HEK293 (cell line): ENCODE data around the gene FRMD4A.
A peak's percentile ranks its signal among the peaks of the same experiment; 100 is the strongest.

Experiments
- CTCF ChIA-PET: fragments of 350-600 bp; formaldehyde crosslinking; extraction: SDS; loops from one replicate; lab custom pipeline; 2021; ENCODE audit warnings: antibody characterized with exemption; lab: Yijun Ruan, JAX
- POLR2A ChIA-PET: fragments of 300-600 bp; formaldehyde crosslinking; extraction: SDS; loops from one replicate; lab custom pipeline; 2020; ENCODE audit warnings: antibody characterized with exemption, inconsistent platforms; lab: Yijun Ruan, JAX
- H3K27ac ChIP-seq: fragments of 200-500 bp; sonication (Bioruptor generic); 2 replicates; pipeline ENCODE4 v1.5.1; 2014; ENCODE audit warnings: low read depth, low read length, control low read depth, inconsistent platforms; ENCODE audit errors: extremely low read depth
- H3K36me3 ChIP-seq, 2 experiments: fragments of 200-500 bp in 1 of 2; sonication (Bioruptor generic) in 1 of 2; 1 replicate in 1 of 2; 2 replicates in 1 of 2; pipeline ENCODE4 v1.5.1; 2014 to 2017; ENCODE audit warnings: inconsistent platforms in 2 of 2, low read length in 2 of 2; ENCODE audit not compliant: control insufficient read depth in 2 of 2, insufficient read depth in 1 of 2
- H3K4me1 ChIP-seq: fragments of 200-500 bp; sonication (Bioruptor generic); 2 replicates; pipeline ENCODE4 v1.5.1; 2014; ENCODE audit warnings: mild to moderate bottlenecking, low read length, inconsistent platforms; ENCODE audit not compliant: control insufficient read depth, insufficient read depth
- H3K4me3 ChIP-seq: 2 replicates; pipeline ENCODE4 v1.5.1; 2011; ENCODE audit warnings: low read depth, mild to moderate bottlenecking, control low read depth, low read length, moderate library complexity
- H3K9me3 ChIP-seq: fragments of 200-500 bp; sonication (Bioruptor generic); 2 replicates; pipeline ENCODE4 v1.5.1; 2014; ENCODE audit warnings: low read depth, low read length, inconsistent platforms; ENCODE audit not compliant: control insufficient read depth, insufficient read depth
- GLIS1 ChIP-seq: fragments of 450-650 bp; formaldehyde crosslinking; IDR thresholded peaks from 2 replicates; pipeline ENCODE4 v1.5.1; 2016; ENCODE audit warnings: missing biosample characterization, missing genetic modification characterization
- KLF17 ChIP-seq: fragments of 450-650 bp; formaldehyde crosslinking; IDR thresholded peaks from 2 replicates; pipeline ENCODE4 v1.5.1; 2016; ENCODE audit warnings: missing biosample characterization, missing genetic modification characterization
- PRDM10 ChIP-seq: fragments of 450-650 bp; formaldehyde crosslinking; IDR thresholded peaks from 2 replicates; pipeline ENCODE4 v1.5.1; 2016; ENCODE audit warnings: missing biosample characterization, missing genetic modification characterization
- SP7 ChIP-seq: fragments of 450-650 bp; formaldehyde crosslinking; IDR thresholded peaks from 2 replicates; pipeline ENCODE4 v1.5.1; 2016; ENCODE audit warnings: missing biosample characterization, missing genetic modification characterization
- YY1 ChIP-seq: fragments of 450-650 bp; formaldehyde crosslinking; IDR thresholded peaks from 2 replicates; pipeline ENCODE4 v1.5.1; 2018; ENCODE audit warnings: missing biosample characterization, missing genetic modification characterization
- YY2 ChIP-seq: fragments of 450-650 bp; formaldehyde crosslinking; IDR thresholded peaks from 2 replicates; pipeline ENCODE4 v1.5.1; 2016; ENCODE audit warnings: missing biosample characterization, missing genetic modification characterization
- ZNF138 ChIP-seq: fragments of 450-650 bp; formaldehyde crosslinking; IDR thresholded peaks from 2 replicates; pipeline ENCODE4 v1.5.1; 2016; ENCODE audit warnings: missing biosample characterization, missing genetic modification characterization, borderline replicate concordance
- ZNF148 ChIP-seq: fragments of 450-650 bp; formaldehyde crosslinking; IDR thresholded peaks from 2 replicates; pipeline ENCODE4 v1.5.0; 2017; ENCODE audit warnings: missing biosample characterization, missing genetic modification characterization, borderline replicate concordance
- ZNF2 ChIP-seq: fragments of 450-650 bp; formaldehyde crosslinking; IDR thresholded peaks from 2 replicates; pipeline ENCODE4 v1.5.1; 2016; ENCODE audit warnings: missing biosample characterization, missing genetic modification characterization
- ZNF211 ChIP-seq: fragments of 450-650 bp; formaldehyde crosslinking; IDR thresholded peaks from 2 replicates; pipeline ENCODE4 v1.5.1; 2016; ENCODE audit warnings: low read depth, missing biosample characterization, missing genetic modification characterization
- ZNF423 ChIP-seq: fragments of 450-650 bp; formaldehyde crosslinking; IDR thresholded peaks from 2 replicates; pipeline ENCODE4 v1.5.1; 2016; ENCODE audit warnings: missing biosample characterization, missing genetic modification characterization
- ZNF610 ChIP-seq: fragments of 450-650 bp; formaldehyde crosslinking; IDR thresholded peaks from 2 replicates; pipeline ENCODE4 v1.5.1; 2016; ENCODE audit warnings: missing biosample characterization, missing genetic modification characterization, borderline replicate concordance
- ZNF654 ChIP-seq: fragments of 450-650 bp; formaldehyde crosslinking; IDR thresholded peaks from 2 replicates; pipeline ENCODE4 v1.5.1; 2016; ENCODE audit warnings: low read depth, missing biosample characterization, missing genetic modification characterization
- ZNF660 ChIP-seq: fragments of 450-650 bp; IDR thresholded peaks from 2 replicates; pipeline ENCODE4 v1.5.1; 2018; ENCODE audit warnings: missing biosample characterization, mild to moderate bottlenecking, missing genetic modification characterization
- ZXDB ChIP-seq: fragments of 450-650 bp; formaldehyde crosslinking; IDR thresholded peaks from 2 replicates; pipeline ENCODE4 v1.5.1; 2016; ENCODE audit warnings: missing biosample characterization, missing genetic modification characterization
- TF ChIP-seq, protein P1 (sequence below): fragments of 450-650 bp; formaldehyde crosslinking; IDR thresholded peaks from 2 replicates; pipeline ENCODE4 v1.5.1; 2016; ENCODE audit warnings: missing biosample characterization, missing genetic modification characterization
- TF ChIP-seq, protein P2 (sequence below): fragments of 450-650 bp; formaldehyde crosslinking; IDR thresholded peaks from 2 replicates; pipeline ENCODE4 v1.5.1; 2016; ENCODE audit warnings: missing biosample characterization, missing genetic modification characterization, low read depth
- TF ChIP-seq, protein P3 (sequence below): fragments of 450-650 bp; formaldehyde crosslinking; IDR thresholded peaks from 2 replicates; pipeline ENCODE4 v1.5.1; 2016; ENCODE audit warnings: missing biosample characterization, missing genetic modification characterization

The FRMD4A gene

GRCh38 chr10:13659887-13660550, 670.7 kb downstream of the FRMD4A start:
- H3K4me3 ChIP-seq: no peak overlapping the region
- no peaks in the 10 kb centered on the region for H3K9me3 ChIP-seq
- ChIA-PET CTCF (interaction anchor here (0.6 to 2.7 kb wide), 32 partner anchors 10 to 644 kb away, joined by 3 to 28 read pairs (median 3); no protein-coding TSS in a partner anchor), POLR2A (no interaction called here)
- no peak overlapping the region for H3K27ac ChIP-seq
- H3K4me1 ChIP-seq: no peaks in the 10 kb centered on the region
- TF ChIP-seq KLF17 (tag by site-specific recombination) (no peak), ZXDB (tag by site-specific recombination) (no peak), ZNF2 (tag by site-specific recombination) (peak; percentile 64; the same call in 1 of the 2 replicates), ZNF138 (tag by site-specific recombination) (no peak), ZNF660 (tag by site-specific recombination) (peak; percentile 58; the same call in 1 of the 2 replicates), ZNF148 (tag by site-specific recombination) (no peak), ZNF654 (tag by site-specific recombination) (peak; percentile 83), YY1 (tag by site-specific recombination) (no peak), GLIS1 (tag by site-specific recombination) (peak; percentile 32; the same call in 1 of the 2 replicates), ZNF610 (tag by site-specific recombination) (no peak), ZNF211 (tag by site-specific recombination) (no peak), ZNF423 (tag by site-specific recombination) (no peak), YY2 (tag by site-specific recombination) (no peak), SP7 (tag by site-specific recombination) (no peak), PRDM10 (tag by site-specific recombination) (0 out of 2 replicates have a peak, but pooled peaks have one; percentile 12)
- TF ChIP-seq, protein P1, sequence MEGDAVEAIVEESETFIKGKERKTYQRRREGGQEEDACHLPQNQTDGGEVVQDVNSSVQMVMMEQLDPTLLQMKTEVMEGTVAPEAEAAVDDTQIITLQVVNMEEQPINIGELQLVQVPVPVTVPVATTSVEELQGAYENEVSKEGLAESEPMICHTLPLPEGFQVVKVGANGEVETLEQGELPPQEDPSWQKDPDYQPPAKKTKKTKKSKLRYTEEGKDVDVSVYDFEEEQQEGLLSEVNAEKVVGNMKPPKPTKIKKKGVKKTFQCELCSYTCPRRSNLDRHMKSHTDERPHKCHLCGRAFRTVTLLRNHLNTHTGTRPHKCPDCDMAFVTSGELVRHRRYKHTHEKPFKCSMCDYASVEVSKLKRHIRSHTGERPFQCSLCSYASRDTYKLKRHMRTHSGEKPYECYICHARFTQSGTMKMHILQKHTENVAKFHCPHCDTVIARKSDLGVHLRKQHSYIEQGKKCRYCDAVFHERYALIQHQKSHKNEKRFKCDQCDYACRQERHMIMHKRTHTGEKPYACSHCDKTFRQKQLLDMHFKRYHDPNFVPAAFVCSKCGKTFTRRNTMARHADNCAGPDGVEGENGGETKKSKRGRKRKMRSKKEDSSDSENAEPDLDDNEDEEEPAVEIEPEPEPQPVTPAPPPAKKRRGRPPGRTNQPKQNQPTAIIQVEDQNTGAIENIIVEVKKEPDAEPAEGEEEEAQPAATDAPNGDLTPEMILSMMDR (tag by site-specific recombination): peak; percentile 65
- TF ChIP-seq, protein P2, sequence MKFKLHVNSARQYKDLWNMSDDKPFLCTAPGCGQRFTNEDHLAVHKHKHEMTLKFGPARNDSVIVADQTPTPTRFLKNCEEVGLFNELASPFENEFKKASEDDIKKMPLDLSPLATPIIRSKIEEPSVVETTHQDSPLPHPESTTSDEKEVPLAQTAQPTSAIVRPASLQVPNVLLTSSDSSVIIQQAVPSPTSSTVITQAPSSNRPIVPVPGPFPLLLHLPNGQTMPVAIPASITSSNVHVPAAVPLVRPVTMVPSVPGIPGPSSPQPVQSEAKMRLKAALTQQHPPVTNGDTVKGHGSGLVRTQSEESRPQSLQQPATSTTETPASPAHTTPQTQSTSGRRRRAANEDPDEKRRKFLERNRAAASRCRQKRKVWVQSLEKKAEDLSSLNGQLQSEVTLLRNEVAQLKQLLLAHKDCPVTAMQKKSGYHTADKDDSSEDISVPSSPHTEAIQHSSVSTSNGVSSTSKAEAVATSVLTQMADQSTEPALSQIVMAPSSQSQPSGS: no peak
- TF ChIP-seq, protein P3, sequence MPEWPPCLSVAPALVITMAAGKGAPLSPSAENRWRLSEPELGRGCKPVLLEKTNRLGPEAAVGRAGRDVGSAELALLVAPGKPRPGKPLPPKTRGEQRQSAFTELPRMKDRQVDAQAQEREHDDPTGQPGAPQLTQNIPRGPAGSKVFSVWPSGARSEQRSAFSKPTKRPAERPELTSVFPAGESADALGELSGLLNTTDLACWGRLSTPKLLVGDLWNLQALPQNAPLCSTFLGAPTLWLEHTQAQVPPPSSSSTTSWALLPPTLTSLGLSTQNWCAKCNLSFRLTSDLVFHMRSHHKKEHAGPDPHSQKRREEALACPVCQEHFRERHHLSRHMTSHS (tag by site-specific recombination): no peak
- TF ChIP-seq, all 188 proteins: peak for 6
- H3K36me3 ChIP-seq: peaks cover 3 to 36% of the 10 kb centered on the region in 2 experiments; a peak in 2 of 3 replicates
